Measurements from ENCODE around the gene ATP11A. TPM values are rescaled to one million over a fixed set of nuclear protein-coding genes. Genes with fewer than 3 reads are reported as not detected.
"Not testable (repeated sequence)": the region's sequence is repeated elsewhere in the genome, so short reads cannot be mapped to it uniquely, and the experiment has no call there.

The ATP11A gene
- total RNA-seq, 1 donor from 2014 or later = 37.0 TPM

GRCh38 chr13:112857914-112858490 lies 168.2 kb downstream of the ATP11A start:
- no peak for DNase-seq (ENCODE audit: low spot score)

- DNase-seq (ENCODE audit: low spot score) = no peak
These were observed 169.4 kb downstream of the ATP11A start for GRCh38 chr13:112859128-112859816.

GRCh38 chr13:112859817-112860190 lies 170.0 kb downstream of the ATP11A start:
- peak; percentile 70 for DNase-seq (ENCODE audit: low spot score)

- DNase-seq (ENCODE audit: low spot score) = no peak
These were observed 172.2 kb downstream of the ATP11A start for GRCh38 chr13:112861876-112862615.

- not testable (repeated sequence) for DNase-seq (ENCODE audit: low spot score)
These were observed 173.5 kb downstream of the ATP11A start for GRCh38 chr13:112863356-112863755.

- DNase-seq (ENCODE audit: low spot score) = not testable (repeated sequence)
These were observed 175.6 kb downstream of the ATP11A start for GRCh38 chr13:112865478-112865877.

GRCh38 chr13:112867301-112867711 lies 177.5 kb downstream of the ATP11A start:
- DNase-seq (ENCODE audit: low spot score) = no peak

GRCh38 chr13:112868308-112868707 lies 178.5 kb downstream of the ATP11A start:
- DNase-seq (ENCODE audit: low spot score) = no peak

- DNase-seq (ENCODE audit: low spot score) = no peak
These were observed 179.6 kb downstream of the ATP11A start for GRCh38 chr13:112869202-112870050.

- DNase-seq (ENCODE audit: low spot score) = no peak
These were observed 180.2 kb downstream of the ATP11A start for GRCh38 chr13:112870051-112870331.

GRCh38 chr13:112870737-112871287 lies 181.0 kb downstream of the ATP11A start:
- no peak for DNase-seq (ENCODE audit: low spot score)

- DNase-seq (ENCODE audit: low spot score) = no peak
These were observed 181.9 kb downstream of the ATP11A start for GRCh38 chr13:112871742-112872141.

GRCh38 chr13:112872657-112873631 lies 183.1 kb downstream of the ATP11A start:
- DNase-seq (ENCODE audit: low spot score) = not testable (repeated sequence)

- DNase-seq (ENCODE audit: low spot score) = peak; percentile 75
These were observed 184.3 kb downstream of the ATP11A start for GRCh38 chr13:112873851-112874750.

GRCh38 chr13:112874751-112875300 lies 185.0 kb downstream of the ATP11A start:
- no peak for DNase-seq (ENCODE audit: low spot score)

GRCh38 chr13:112875627-112876026 lies 185.8 kb downstream of the ATP11A start:
- no peak for DNase-seq (ENCODE audit: low spot score)

- no peak for DNase-seq (ENCODE audit: low spot score)
These were observed 186.6 kb downstream of the ATP11A start for GRCh38 chr13:112876305-112877000.

- DNase-seq (ENCODE audit: low spot score) = no peak
These were observed 187.2 kb downstream of the ATP11A start for GRCh38 chr13:112877066-112877465.

- DNase-seq (ENCODE audit: low spot score) = no peak
These were observed 187.7 kb downstream of the ATP11A start for GRCh38 chr13:112877539-112877938.

All from ureter (tissue), 1 donor.